Activated naive CD4-positive, alpha-beta T cell treated with anti-CD3 and anti-CD28 coated beads, Interleukin-2, amount 10 ng/mL, durations not matched to agents 5 hours and 36 hours (primary cell): ENCODE measurements around the gene CDC16. TPM values are rescaled to one million over a fixed set of nuclear protein-coding genes. Genes with fewer than 3 reads are reported as not detected.

Experiments
- microRNA-seq: library from miRNA; unstranded; fragments of <30 nt; microRNA quantifications from one replicate; pipeline ENCODE4 v1.2.0, GENCODE V29; 2022; ENCODE audit warnings: borderline microRNAs expressed, borderline replicate concordance
- total RNA-seq, 2 experiments: library from RNA; stranded (reverse); gene quantifications; one replicate each; pipeline ENCODE4 v1.2.3, GENCODE V29; 2021

The CDC16 gene
- 10 to 100 TPM; 64.9 to 69.9 TPM for total RNA-seq

GRCh38 chr13:114234645-114235421 is at the start of gene CDC16:
Gene CDC16 (plus strand): TSS chr13:114234897. CDS start chr13:114235085, 188 bp downstream.

GRCh38 chr13:114281351-114282040 is 46.8 kb downstream of the CDC16 start, which contains the start of gene UPF3A:
Gene UPF3A (plus strand): TSS chr13:114281601. CDS start chr13:114281640, 39 bp downstream.

GRCh38 chr13:114314074-114314912 is 79.6 kb downstream of the CDC16 start, which contains the start of gene CHAMP1:
Gene CHAMP1 (plus strand): TSS chr13:114314503. CDS start chr13:114323843, 9,340 bp downstream.

Small RNA genes lying within 50 kb of the gene (microRNA-seq; reads per million reads assigned to microRNA genes)
- gene MIR4502 (not detected), gene MIR548AR (not detected)

Other genes starting within 250 kb of the CDC16 start
- 100 to 1,000 TPM; 124 to 125 TPM for gene RASA3, start 102.3 kb upstream of the CDC16 start, total RNA-seq
- gene CFAP97D2, start 55.6 kb upstream of the CDC16 start, total RNA-seq, result under 1 TPM in 1 of 2 experiments, not detected in 1; 0.22 TPM
- gene UPF3A, start 46.7 kb downstream of the CDC16 start, total RNA-seq, result 10 to 100 TPM; 47.6 to 54.0 TPM
- 10 to 100 TPM; 25.7 to 27.2 TPM for gene CHAMP1, start 79.6 kb downstream of the CDC16 start, total RNA-seq